ENCODE measurements around the gene ZFP57. TPM values are rescaled to one million over a fixed set of nuclear protein-coding genes. Genes with fewer than 3 reads are reported as not detected.

The ZFP57 gene
- polyA plus RNA-seq, 1 donor from 2014 or later = not detected

DNA sequence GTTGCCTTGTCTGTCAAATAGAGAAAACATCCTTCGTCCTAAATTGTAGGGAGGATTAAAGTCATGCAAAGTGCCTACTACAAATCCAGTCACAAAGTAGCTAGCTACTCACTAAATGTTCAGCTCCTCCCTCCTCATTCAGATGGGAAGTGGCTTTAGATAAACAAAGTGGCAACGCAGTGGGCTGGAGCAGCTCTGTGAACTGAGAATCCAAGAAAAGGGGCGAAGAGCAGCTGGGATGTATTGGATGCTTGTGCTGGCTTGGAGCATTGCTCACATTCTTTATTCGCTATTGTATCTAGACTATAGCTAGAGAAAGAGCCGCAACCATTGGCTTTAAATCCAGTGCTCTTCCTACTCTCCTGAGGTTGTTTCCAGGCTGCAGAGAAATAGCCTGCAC is 13.8 kb downstream of the ZFP57 start:
- no peaks in the 10 kb centered on the region for H3K9me2 ChIP-seq (ENCODE audit: insufficient read depth, low read length)
- TF ChIP-seq EZH2 (IDR thresholded peaks at IDR 0.05; ENCODE audit: borderline replicate concordance, insufficient read depth, low read length, poor library complexity, severe bottlenecking) (no peak), RAD21 (conservative IDR thresholded peaks at IDR 0.05) (no peak), EP300 (conservative IDR thresholded peaks at IDR 0.05; ENCODE audit: poor library complexity, severe bottlenecking) (no peak), TAF1 (IDR thresholded peaks at IDR 0.05; ENCODE audit: low read depth) (no peak), POLR2AphosphoS5 (IDR thresholded peaks at IDR 0.05) (no peak)
- TF ChIP-seq, protein P1, sequence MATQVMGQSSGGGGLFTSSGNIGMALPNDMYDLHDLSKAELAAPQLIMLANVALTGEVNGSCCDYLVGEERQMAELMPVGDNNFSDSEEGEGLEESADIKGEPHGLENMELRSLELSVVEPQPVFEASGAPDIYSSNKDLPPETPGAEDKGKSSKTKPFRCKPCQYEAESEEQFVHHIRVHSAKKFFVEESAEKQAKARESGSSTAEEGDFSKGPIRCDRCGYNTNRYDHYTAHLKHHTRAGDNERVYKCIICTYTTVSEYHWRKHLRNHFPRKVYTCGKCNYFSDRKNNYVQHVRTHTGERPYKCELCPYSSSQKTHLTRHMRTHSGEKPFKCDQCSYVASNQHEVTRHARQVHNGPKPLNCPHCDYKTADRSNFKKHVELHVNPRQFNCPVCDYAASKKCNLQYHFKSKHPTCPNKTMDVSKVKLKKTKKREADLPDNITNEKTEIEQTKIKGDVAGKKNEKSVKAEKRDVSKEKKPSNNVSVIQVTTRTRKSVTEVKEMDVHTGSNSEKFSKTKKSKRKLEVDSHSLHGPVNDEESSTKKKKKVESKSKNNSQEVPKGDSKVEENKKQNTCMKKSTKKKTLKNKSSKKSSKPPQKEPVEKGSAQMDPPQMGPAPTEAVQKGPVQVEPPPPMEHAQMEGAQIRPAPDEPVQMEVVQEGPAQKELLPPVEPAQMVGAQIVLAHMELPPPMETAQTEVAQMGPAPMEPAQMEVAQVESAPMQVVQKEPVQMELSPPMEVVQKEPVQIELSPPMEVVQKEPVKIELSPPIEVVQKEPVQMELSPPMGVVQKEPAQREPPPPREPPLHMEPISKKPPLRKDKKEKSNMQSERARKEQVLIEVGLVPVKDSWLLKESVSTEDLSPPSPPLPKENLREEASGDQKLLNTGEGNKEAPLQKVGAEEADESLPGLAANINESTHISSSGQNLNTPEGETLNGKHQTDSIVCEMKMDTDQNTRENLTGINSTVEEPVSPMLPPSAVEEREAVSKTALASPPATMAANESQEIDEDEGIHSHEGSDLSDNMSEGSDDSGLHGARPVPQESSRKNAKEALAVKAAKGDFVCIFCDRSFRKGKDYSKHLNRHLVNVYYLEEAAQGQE (IDR thresholded peaks at IDR 0.05; ENCODE audit: borderline replicate concordance) = no peak
- TF ChIP-seq, protein P2, sequence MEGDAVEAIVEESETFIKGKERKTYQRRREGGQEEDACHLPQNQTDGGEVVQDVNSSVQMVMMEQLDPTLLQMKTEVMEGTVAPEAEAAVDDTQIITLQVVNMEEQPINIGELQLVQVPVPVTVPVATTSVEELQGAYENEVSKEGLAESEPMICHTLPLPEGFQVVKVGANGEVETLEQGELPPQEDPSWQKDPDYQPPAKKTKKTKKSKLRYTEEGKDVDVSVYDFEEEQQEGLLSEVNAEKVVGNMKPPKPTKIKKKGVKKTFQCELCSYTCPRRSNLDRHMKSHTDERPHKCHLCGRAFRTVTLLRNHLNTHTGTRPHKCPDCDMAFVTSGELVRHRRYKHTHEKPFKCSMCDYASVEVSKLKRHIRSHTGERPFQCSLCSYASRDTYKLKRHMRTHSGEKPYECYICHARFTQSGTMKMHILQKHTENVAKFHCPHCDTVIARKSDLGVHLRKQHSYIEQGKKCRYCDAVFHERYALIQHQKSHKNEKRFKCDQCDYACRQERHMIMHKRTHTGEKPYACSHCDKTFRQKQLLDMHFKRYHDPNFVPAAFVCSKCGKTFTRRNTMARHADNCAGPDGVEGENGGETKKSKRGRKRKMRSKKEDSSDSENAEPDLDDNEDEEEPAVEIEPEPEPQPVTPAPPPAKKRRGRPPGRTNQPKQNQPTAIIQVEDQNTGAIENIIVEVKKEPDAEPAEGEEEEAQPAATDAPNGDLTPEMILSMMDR (IDR thresholded peaks at IDR 0.05; ENCODE audit: poor library complexity, severe bottlenecking) = no peak
- H3K27me3 ChIP-seq (ENCODE audit: insufficient read depth, low read depth, low read length) = no peaks in the 10 kb centered on the region
- no peaks in the 10 kb centered on the region for H3K9me3 ChIP-seq (ENCODE audit: low read length)
- H3K79me2 ChIP-seq (replicated peaks; ENCODE audit: insufficient read depth, low read length) = no peaks in the 10 kb centered on the region
- no peaks in the 10 kb centered on the region for H3F3A ChIP-seq (ENCODE audit: insufficient read depth, low read length, poor library complexity, severe bottlenecking)
- no peaks in the 10 kb centered on the region for H4K20me1 ChIP-seq (ENCODE audit: insufficient read depth)
- H3K36me3 ChIP-seq (ENCODE audit: insufficient read depth, low read length) = no peaks in the 10 kb centered on the region
- H3K9ac ChIP-seq (ENCODE audit: low read length) = no peak overlapping the region
- H3K4me3 ChIP-seq (ENCODE audit: low read length) = no peak overlapping the region
- H3K27ac ChIP-seq (ENCODE audit: low read length) = no peak overlapping the region
- no peak overlapping the region for H2AFZ ChIP-seq (ENCODE audit: low read depth, low read length)
- no peak overlapping the region for H3K4me2 ChIP-seq (ENCODE audit: low read length)

DNA sequence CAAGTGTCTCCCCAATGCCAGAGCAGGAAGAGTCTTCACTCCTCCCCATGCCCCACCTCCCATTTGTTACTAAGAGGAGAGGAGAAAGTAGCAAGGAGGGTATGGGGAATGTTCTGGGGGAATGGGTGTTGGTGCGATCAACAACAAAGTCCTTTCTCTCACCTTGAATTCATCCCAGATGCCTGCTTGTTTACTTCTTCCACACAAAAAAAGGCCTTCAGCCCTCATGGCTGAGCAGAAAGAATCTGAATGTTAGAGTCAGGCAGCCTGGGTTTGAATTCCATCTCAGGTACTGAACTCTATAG is 14.2 kb downstream of the ZFP57 start:
- Histone ChIP-seq H3K27me3 (ENCODE audit: insufficient read depth, low read depth, low read length) (no peaks in the 10 kb centered on the region), H3K36me3 (ENCODE audit: insufficient read depth, low read length) (no peaks in the 10 kb centered on the region), H3K4me2 (ENCODE audit: low read length) (no peak overlapping the region), H3F3A (ENCODE audit: insufficient read depth, low read length, poor library complexity, severe bottlenecking) (no peaks in the 10 kb centered on the region), H4K20me1 (ENCODE audit: insufficient read depth) (no peaks in the 10 kb centered on the region), H3K9ac (ENCODE audit: low read length) (no peak overlapping the region), H3K9me3 (ENCODE audit: low read length) (no peaks in the 10 kb centered on the region), H3K27ac (ENCODE audit: low read length) (no peak overlapping the region), H3K9me2 (ENCODE audit: insufficient read depth, low read length) (no peaks in the 10 kb centered on the region), H2AFZ (ENCODE audit: low read depth, low read length) (no peak overlapping the region), H3K4me3 (ENCODE audit: low read length) (no peak overlapping the region), H3K79me2 (replicated peaks; ENCODE audit: insufficient read depth, low read length) (no peaks in the 10 kb centered on the region)
- TF ChIP-seq TAF1 (IDR thresholded peaks at IDR 0.05; ENCODE audit: low read depth) (no peak), EZH2 (IDR thresholded peaks at IDR 0.05; ENCODE audit: borderline replicate concordance, insufficient read depth, low read length, poor library complexity, severe bottlenecking) (no peak), SMC3 (conservative IDR thresholded peaks at IDR 0.05; ENCODE audit: poor library complexity) (no peak)
- TF ChIP-seq, protein P1 (IDR thresholded peaks at IDR 0.05; ENCODE audit: borderline replicate concordance) = no peak

All from neural cell (in vitro differentiated cells).